RWPE1 (cell line): Measurements from ENCODE around the gene DDX1.
A peak's percentile ranks its signal among the peaks of the same experiment; 100 is the strongest.

Experiments used
- CTCF ChIA-PET: fragments of 350-600 bp; sonication (Branson Sonifier 250); formaldehyde crosslinking; extraction: SDS; loops from one replicate; lab custom pipeline; 2021; lab: Yijun Ruan, JAX
- POLR2A ChIA-PET: fragments of 400-600 bp; formaldehyde crosslinking; extraction: SDS; loops from one replicate; lab custom pipeline; 2020; ENCODE audit warnings: antibody characterized with exemption; ENCODE audit not compliant: low non-redundant PET; lab: Yijun Ruan, JAX
- DNase-seq: peaks from one replicate; pipeline ENCODE4 v3.0.0; 2012; ENCODE audit warnings: low spot score
- H3K27ac ChIP-seq: fragments of 450-650 bp; 2 replicates; pipeline ENCODE4 v1.5.1; 2017
- TF ChIP-seq, protein P1 (sequence below): fragments of 450-650 bp; conservative IDR thresholded peaks from 2 replicates; pipeline ENCODE4 v1.5.1; 2017; ENCODE audit warnings: low read depth, mild to moderate bottlenecking

The DDX1 gene

DNA sequence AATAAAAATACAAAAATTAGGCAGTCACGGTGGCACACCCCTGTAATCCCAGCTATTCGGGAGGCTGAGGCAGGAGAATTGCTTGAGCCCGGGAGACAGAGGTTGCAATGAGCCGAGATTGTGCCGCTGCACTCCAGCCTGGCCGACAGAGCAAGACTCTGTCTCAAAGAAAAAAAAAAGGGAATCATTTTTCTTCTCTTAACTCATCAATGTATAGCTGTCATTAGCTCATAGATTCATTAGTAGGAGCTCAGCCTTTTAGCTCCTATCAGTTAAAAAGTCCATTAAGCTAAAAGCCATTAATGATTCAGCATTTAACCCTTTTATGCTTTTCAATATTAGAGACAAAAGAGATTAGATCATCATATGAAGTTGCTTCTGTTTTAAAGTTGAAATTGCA, 24.8 kb upstream of the DDX1 start:
- DNase-seq: no peak
- TF ChIP-seq, protein P1, sequence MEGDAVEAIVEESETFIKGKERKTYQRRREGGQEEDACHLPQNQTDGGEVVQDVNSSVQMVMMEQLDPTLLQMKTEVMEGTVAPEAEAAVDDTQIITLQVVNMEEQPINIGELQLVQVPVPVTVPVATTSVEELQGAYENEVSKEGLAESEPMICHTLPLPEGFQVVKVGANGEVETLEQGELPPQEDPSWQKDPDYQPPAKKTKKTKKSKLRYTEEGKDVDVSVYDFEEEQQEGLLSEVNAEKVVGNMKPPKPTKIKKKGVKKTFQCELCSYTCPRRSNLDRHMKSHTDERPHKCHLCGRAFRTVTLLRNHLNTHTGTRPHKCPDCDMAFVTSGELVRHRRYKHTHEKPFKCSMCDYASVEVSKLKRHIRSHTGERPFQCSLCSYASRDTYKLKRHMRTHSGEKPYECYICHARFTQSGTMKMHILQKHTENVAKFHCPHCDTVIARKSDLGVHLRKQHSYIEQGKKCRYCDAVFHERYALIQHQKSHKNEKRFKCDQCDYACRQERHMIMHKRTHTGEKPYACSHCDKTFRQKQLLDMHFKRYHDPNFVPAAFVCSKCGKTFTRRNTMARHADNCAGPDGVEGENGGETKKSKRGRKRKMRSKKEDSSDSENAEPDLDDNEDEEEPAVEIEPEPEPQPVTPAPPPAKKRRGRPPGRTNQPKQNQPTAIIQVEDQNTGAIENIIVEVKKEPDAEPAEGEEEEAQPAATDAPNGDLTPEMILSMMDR: no peak
- no peak overlapping the region for H3K27ac ChIP-seq
- POLR2A ChIA-PET: no interaction called here
- CTCF ChIA-PET: interaction anchor here (0.6 to 1.5 kb wide), 2 partner anchors 10 to 965 kb away, joined by 3 to 9 read pairs; no protein-coding TSS in a partner anchor

DNA sequence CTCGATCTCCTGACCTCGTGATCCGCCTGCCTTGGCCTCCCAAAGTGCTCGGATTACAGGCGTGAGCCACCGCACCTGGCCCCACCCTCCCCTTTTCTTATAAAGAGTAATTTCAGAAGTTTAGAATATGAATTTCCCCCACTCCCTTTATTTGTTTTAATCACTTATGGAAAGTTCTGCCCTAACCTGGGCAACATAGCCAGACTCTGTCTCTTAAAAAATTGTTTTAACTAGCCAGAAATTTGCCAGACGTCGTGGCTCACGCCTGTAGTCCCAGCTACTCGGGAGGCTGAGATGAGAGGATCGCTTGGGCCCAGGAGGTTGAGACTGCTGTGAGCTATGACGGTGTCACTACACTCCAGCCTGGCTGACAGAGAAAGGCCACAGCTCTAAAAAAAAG, 22.8 kb upstream of the DDX1 start:
- POLR2A ChIA-PET: no interaction called here
- CTCF ChIA-PET: no interaction called here

DNA sequence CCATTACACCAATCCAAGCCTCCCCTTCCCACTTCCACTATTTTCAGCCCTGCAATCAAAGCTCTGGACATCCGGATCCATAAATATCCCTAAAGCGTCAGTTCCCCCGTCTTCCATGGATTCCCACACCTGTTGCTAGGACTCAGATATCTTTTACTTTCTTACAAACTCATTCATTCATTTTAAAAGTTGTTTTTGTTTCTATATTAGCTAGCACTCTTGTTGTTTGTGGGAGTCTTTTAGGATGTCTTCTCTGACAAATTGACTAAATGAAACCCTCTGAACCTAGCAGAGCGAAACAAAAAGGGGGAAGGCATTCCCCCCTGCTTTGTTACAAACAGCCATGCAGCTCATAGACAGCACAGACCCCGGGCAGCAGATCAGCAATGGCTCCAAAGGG, 21.6 kb upstream of the DDX1 start:
- DNase-seq: no peak
- no peak overlapping the region for H3K27ac ChIP-seq
- TF ChIP-seq, protein P1: no peak
- ChIA-PET POLR2A (no interaction called here), CTCF (no interaction called here)

More for the DNA sequence above, 22.8 kb upstream of the DDX1 start:
- no peak for DNase-seq
- TF ChIP-seq, protein P1: no peak
- no peak overlapping the region for H3K27ac ChIP-seq

DNA sequence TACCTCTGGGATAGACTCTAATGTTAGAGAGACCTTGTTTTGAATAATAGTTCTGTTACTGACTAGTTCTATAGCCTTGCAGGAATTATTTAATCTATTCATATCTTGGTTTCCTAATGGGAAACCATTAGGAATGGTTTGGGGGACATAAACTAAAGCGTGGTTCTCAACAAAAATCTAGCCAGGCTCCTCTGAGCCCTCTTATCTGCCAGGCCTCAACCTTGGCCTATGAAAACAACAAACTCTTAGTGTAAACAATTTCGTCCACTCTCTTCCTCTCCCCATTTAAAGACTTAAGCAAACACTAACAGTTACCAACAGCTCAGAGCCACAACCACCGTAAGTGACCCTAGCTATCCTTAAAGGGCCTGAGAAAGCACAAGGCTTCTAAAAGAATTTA, 19.9 kb upstream of the DDX1 start:
- DNase-seq: no peak
- TF ChIP-seq, protein P1: no peak
- ChIA-PET CTCF (no interaction called here), POLR2A (no interaction called here)
- H3K27ac ChIP-seq: no peak overlapping the region

DNA sequence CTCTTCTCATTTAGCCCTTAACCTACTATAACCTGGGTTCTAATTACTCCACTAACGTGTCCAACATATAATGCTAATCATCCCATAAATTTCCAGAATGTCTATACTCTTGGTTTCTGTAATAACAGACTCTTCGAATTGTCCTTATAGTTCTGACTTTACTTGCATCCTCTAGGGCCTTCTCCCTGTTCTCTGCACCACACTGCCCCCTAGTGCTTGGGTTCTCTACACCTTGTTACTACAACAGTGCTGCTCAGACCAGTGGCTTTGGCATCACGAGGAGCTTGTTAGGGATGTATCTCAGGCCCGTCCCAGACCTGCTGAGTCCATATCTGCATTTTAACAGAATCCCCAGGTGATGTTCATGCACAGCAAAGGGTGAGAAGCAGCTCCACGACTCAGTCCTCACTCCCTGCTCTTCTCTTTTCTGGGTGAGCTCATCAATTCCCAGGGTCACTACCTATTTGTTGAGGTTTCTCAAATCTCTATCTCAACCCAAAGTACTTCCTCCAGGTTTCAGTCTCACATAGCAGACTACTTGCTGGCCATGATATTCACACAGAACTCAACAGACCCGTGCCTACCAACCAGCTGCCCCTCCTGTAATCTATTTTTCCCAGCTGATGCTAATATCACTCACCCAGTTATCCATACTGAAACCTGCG, 14.5 kb upstream of the DDX1 start:
- TF ChIP-seq, protein P1: peak; percentile 75
- ChIA-PET CTCF (interaction anchor here (0.5 to 1.5 kb wide), 28 partner anchors 9 to 1822 kb away, joined by 3 to 9 read pairs (median 3); partner anchors contain the start of genes DDX1 and NBAS), POLR2A (no interaction called here)
- peak; percentile 51 for DNase-seq
- H3K27ac ChIP-seq: no peak overlapping the region

DNA sequence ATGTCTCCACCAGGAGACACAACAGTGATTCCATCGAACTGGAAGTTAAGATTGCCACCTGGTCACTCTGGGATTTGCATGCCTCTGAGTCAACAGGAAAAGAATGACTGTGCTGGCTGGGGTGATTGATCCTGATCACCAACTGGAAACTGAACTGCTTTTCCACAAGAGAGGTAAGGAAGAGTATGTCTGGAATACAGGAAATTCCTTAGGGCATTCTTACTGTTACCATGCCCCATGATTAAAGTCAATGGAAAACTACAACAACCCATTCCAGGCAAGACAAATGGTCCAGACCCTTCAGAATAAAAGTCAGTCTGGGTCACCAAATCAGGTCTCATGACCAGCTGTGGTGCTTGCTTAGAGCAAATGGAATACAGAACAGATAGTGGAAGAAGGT, 12.0 kb upstream of the DDX1 start:
- TF ChIP-seq, protein P1: no peak
- POLR2A ChIA-PET: no interaction called here
- no peak for DNase-seq
- CTCF ChIA-PET: no interaction called here
- H3K27ac ChIP-seq: no peak overlapping the region
